K562 (cell line): ENCODE data around the gene CLCN2. TPM values are rescaled to one million over a fixed set of nuclear protein-coding genes. Genes with fewer than 3 reads are reported as not detected.

ENCODE experiments used
- ATAC-seq: fragments of 200-7000 bp; cut with Tn5 transposase; 3 replicates; pipeline ENCODE4 v1.9.1; 2020; ENCODE audit warnings: moderate library complexity
- BruUV-seq: library from RNA; stranded (reverse); fragments of 400-500 nt; replicated peaks from 2 replicates; lab custom pipeline; 2021; lab: Mats Ljungman, UMichigan
- CTCF ChIA-PET: fragments of 300-600 bp; formaldehyde crosslinking; extraction: SDS; loops from one replicate; lab custom pipeline; 2021; ENCODE audit warnings: low intra/inter-chr PET ratio; lab: Yijun Ruan, JAX
- POLR2A ChIA-PET: fragments of 300-600, 350-650 bp; sonication (Branson Sonifier 250); formaldehyde crosslinking; extraction: SDS; loops from one replicate; lab custom pipeline; 2021; ENCODE audit warnings: antibody characterized with exemption, inconsistent platforms; lab: Yijun Ruan, JAX
- DNase-seq, 4 experiments: peaks; one replicate each; pipeline versions ENCODE4 v3.0.0 to v3.0.0-alpha.2; 2011 to 2018; ENCODE audit warnings: low spot score in 3 of 4, mixed read lengths in 3 of 4; ENCODE audit errors: extremely low read depth in 1 of 4
- FAIRE-seq: peaks from 2 replicates; lab custom pipeline; 2011; peaks lifted over from hg19 to GRCh38; lab: Jason Lieb, UNC
- H2AFZ ChIP-seq: 2 replicates; pipeline ENCODE4 v1.6.0; 2011; ENCODE audit warnings: low read depth, low read length, control low read depth, inconsistent platforms
- H3K27ac ChIP-seq: fragments of 200-600 bp; 3 replicates; pipeline ENCODE4 v1.8.0; 2011; ENCODE audit warnings: low read depth, mild to moderate bottlenecking, control low read depth, inconsistent platforms, low read length, moderate library complexity, mixed read lengths; ENCODE audit errors: extremely low read depth
- H3K27me3 ChIP-seq, 2 experiments: fragments of 300-600 bp in 1 of 2; 2 replicates in 1 of 2; 3 replicates in 1 of 2; pipeline versions ENCODE4 v1.6.0 to v1.8.0; 2011; ENCODE audit warnings: inconsistent platforms in 2 of 2, low read length in 2 of 2, mild to moderate bottlenecking in 1 of 2, mixed read lengths in 1 of 2, moderate library complexity in 1 of 2; ENCODE audit not compliant: control insufficient read depth in 2 of 2, insufficient read depth in 2 of 2
- H3K36me3 ChIP-seq: fragments of 300-600 bp; 3 replicates; pipeline ENCODE4 v1.8.0; 2011; ENCODE audit warnings: mild to moderate bottlenecking, low read length, inconsistent platforms; ENCODE audit not compliant: control insufficient read depth, insufficient read depth
- H3K4me1 ChIP-seq, 2 experiments: fragments of 200-600 bp in 1 of 2; replicated peaks in 1 of 2; 2 replicates in 1 of 2; 3 replicates in 1 of 2; pipeline versions ENCODE4 v1.5.1 to v1.8.0; 2011; ENCODE audit warnings: inconsistent platforms in 2 of 2, low read length in 2 of 2, mild to moderate bottlenecking in 1 of 2, mixed read lengths in 1 of 2, moderate library complexity in 1 of 2; ENCODE audit not compliant: control insufficient read depth in 2 of 2, insufficient read depth in 2 of 2
- H3K4me2 ChIP-seq: 2 replicates; pipeline ENCODE4 v1.6.1; 2011; ENCODE audit warnings: low read length, control low read depth, inconsistent platforms, mixed read lengths; ENCODE audit not compliant: insufficient read depth
- H3K4me3 ChIP-seq: fragments of 200-600 bp; sonication (generic), shearing (Covaris generic); 2 replicates; pipeline ENCODE4 v1.5.1; 2016; ENCODE audit warnings: control low read depth, inconsistent platforms
- H3K79me2 ChIP-seq: fragments of 200-600 bp; 3 replicates; pipeline ENCODE4 v1.8.0; 2011; ENCODE audit warnings: low read length, inconsistent platforms; ENCODE audit not compliant: control insufficient read depth, insufficient read depth
- H3K9ac ChIP-seq, 2 experiments: 2 replicates each; pipeline versions ENCODE4 v1.6.0 to v1.6.1; 2011; ENCODE audit warnings: low read depth in 2 of 2, low read length in 2 of 2, control low read depth in 1 of 2, inconsistent platforms in 1 of 2, mild to moderate bottlenecking in 1 of 2, mixed read lengths in 1 of 2; ENCODE audit not compliant: insufficient read depth in 1 of 2
- H3K9me1 ChIP-seq: one replicate; pipeline ENCODE4 v1.6.0; 2011; ENCODE audit warnings: inconsistent platforms, mild to moderate bottlenecking, low read length, moderate library complexity; ENCODE audit not compliant: control insufficient read depth, insufficient read depth
- H3K9me3 ChIP-seq: replicated peaks from 2 replicates; pipeline ENCODE4 v1.5.1; 2011; ENCODE audit warnings: low read depth, low read length, inconsistent platforms; ENCODE audit not compliant: control insufficient read depth, insufficient read depth
- H4K20me1 ChIP-seq: replicated peaks from 2 replicates; pipeline ENCODE4 v1.6.1; 2011; ENCODE audit warnings: low read length, inconsistent platforms, mixed read lengths; ENCODE audit not compliant: control insufficient read depth, insufficient read depth
- CBFA2T3 ChIP-seq: fragments of 450-650 bp; IDR thresholded peaks from 2 replicates; pipeline ENCODE4 v1.6.1; 2017
- CBFB ChIP-seq: sonication (generic); formaldehyde crosslinking; IDR thresholded peaks from 2 replicates; pipeline ENCODE4 v1.4.0; 2020; ENCODE audit warnings: mild to moderate bottlenecking, missing genetic modification reagents
- COPS2 ChIP-seq: fragments of 450-650 bp; conservative IDR thresholded peaks from 2 replicates; pipeline ENCODE4 v1.6.1; 2016; ENCODE audit warnings: mild to moderate bottlenecking, moderate library complexity
- HDAC8 ChIP-seq: fragments of 450-650 bp; IDR thresholded peaks from 2 replicates; pipeline ENCODE4 v1.6.1; 2016; ENCODE audit warnings: mild to moderate bottlenecking, missing genetic modification characterization, moderate library complexity, missing compliant biosample characterization
- MAFK ChIP-seq: IDR thresholded peaks from 2 replicates; pipeline ENCODE4 v1.6.1; 2011; ENCODE audit warnings: low read length, improper control_type of control experiment
- POLR2G ChIP-seq: fragments of 200-400 bp; formaldehyde crosslinking; IDR thresholded peaks from 2 replicates; pipeline ENCODE4 v1.6.1; 2017; ENCODE audit warnings: low read depth, mild to moderate bottlenecking, antibody characterized with exemption, low read length, moderate library complexity
- RBFOX2 ChIP-seq: fragments of 200-400 bp; formaldehyde crosslinking; IDR thresholded peaks from 2 replicates; pipeline ENCODE4 v1.6.1; 2017; ENCODE audit warnings: low read depth, mild to moderate bottlenecking, low read length, moderate library complexity
- ZBTB33 ChIP-seq: sonication (generic); formaldehyde crosslinking; IDR thresholded peaks from 2 replicates; pipeline ENCODE4 v1.8.1; 2023; ENCODE audit warnings: mild to moderate bottlenecking, missing genetic modification reagents
- ZNF232 ChIP-seq: sonication (generic); formaldehyde crosslinking; IDR thresholded peaks from 2 replicates; pipeline ENCODE4 v1.8.0; 2022; ENCODE audit warnings: mild to moderate bottlenecking, missing genetic modification reagents
- ZNF766 ChIP-seq: fragments of 200-800 bp; sonication (Bioruptor generic); conservative IDR thresholded peaks from 2 replicates; pipeline ENCODE4 v1.6.1; 2016; ENCODE audit warnings: missing genetic modification characterization, missing compliant biosample characterization
- WGBS: fragments of 100-300 bp; shearing (Covaris generic); methylation state at CpG from one replicate; pipeline ENCODE4 v1.1.6; 2016; ENCODE audit warnings: low coverage, mixed read lengths; ENCODE audit not compliant: insufficient coverage; ENCODE audit errors: missing lambda C conversion rate; 5-methylcytosine and 5-hydroxymethylcytosine counted together
- in situ Hi-C: fragments of 300-500 bp; cut with MboI; formaldehyde crosslinking; loops from 4 replicates; pipeline ENCODE4 v1.15.0; 2018; ENCODE audit warnings: inconsistent platforms, mixed read lengths
- intact Hi-C: fragments of 100-400 bp; cut with micrococcal nuclease; formaldehyde crosslinking; loops from 2 replicates; pipeline ENCODE4 v1.14.2; 2022
- polyA plus RNA-seq, 8 experiments: library from polyadenylated mRNA; depleted of rRNA in 4 of 8; stranded (reverse) in 5 of 8; unstranded in 3 of 8; fragments of >200 nt; fragmentation: Nextera tagmentation in 2 of 8; fragmentation: Illumina TruSeq in 1 of 8; extraction: Ambion mirVana in 2 of 8; extraction: Trizol in 1 of 8; gene quantifications; 2 replicates each; pipeline versions ENCODE4 v1.2.1 to v1.2.3, GENCODE V29; 2011 to 2014; ENCODE audit warnings: inconsistent platforms in 1 of 8, missing spikeins in 1 of 8
- total RNA-seq, 7 experiments: library from RNA; depleted of rRNA in 6 of 7; stranded (reverse); fragments of >200 nt in 6 of 7; fragmentation: Illumina TruSeq in 2 of 7; extraction: Trizol in 2 of 7; gene quantifications; 2 replicates each; pipeline versions ENCODE4 v1.2.1 to v1.2.3, GENCODE V29; 2011 to 2021; ENCODE audit warnings: low replicate concordance in 1 of 7

CLCN2 gene
- total and polyA plus RNA-seq, 9 of the 15 experiments (the other 6 are each of a cell fraction or from before 2014, with no cell fraction given) = 0.10 to 14.0 (median 6.9) TPM

DNA sequence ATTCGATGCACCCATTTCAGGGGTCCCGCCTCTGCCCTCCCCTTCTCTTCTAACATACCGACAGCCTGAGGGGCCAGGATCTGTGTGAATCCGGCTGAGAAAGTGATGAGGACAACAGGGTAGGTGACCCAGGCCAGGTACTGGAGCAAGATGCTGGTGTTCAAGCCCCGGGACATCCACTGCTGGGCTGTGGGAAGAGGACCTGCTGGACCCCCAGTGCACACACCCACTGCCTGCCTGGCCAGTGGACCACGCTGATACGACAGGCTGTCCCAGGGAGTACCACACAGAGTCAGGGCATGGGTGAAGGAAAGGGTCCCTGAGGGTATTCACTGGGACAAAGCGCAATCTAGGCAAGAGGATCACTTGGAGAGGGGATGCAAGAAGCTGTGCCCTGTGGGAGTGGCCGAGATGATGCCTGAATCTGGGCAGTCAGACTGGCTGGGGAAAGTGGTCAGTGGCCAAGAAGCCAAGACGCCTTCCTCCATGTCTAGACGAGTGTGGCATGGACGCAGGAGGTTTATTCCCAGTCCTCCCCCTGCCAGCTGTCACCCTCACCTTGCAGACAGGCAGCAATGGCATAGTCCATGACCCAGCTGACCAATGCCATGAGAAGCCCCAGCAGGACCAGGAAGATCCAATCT, 3.2 kb downstream of the CLCN2 start:
- POLR2A ChIA-PET = interaction anchor here (1.7 kb wide), 1 partner anchor 10 kb away, joined by 9 read pairs; no protein-coding TSS in a partner anchor
- CTCF ChIA-PET = no interaction called here
- in situ Hi-C loops = no loop called here

GRCh38 chr3:184357248-184358123, 3.9 kb downstream of the CLCN2 start:
- ChIA-PET POLR2A (interaction anchor here (0.7 to 1.7 kb wide), 2 partner anchors 9 to 14 kb away, joined by 3 to 9 read pairs; no protein-coding TSS in a partner anchor), CTCF (no interaction called here)
- TF ChIP-seq ZBTB33 (CRISPR knock-in tag) (peak; percentile 62), CBFA2T3 (0 out of 2 replicates have a peak, but pooled peaks have one; percentile 9), RBFOX2 (0 out of 2 replicates have a peak, but pooled peaks have one; percentile 18), COPS2 (no peak), POLR2G (0 out of 2 replicates have a peak, but pooled peaks have one; percentile 17), CBFB (no peak), ZNF232 (CRISPR knock-in tag) (no peak)

More for the DNA sequence above, 3.2 kb downstream of the CLCN2 start:
- DNase-seq = no peak
- Histone ChIP-seq H3K27me3 (no peaks in the 10 kb centered on the region), H3K4me2 (no peak overlapping the region), H3K4me1 (peaks cover 21 to 77% of the 10 kb centered on the region in 2 experiments), H3K36me3 (peaks cover 54% of the 10 kb centered on the region; the same call in 2 of the 3 replicates)
- intact Hi-C loops = no loop called here
- TF ChIP-seq HDAC8 (tag) = no peak
- no peak for TF ChIP-seq ZNF766 (CRISPR knock-in tag)
- no peak for TF ChIP-seq MAFK
- TF ChIP-seq, all 486 proteins: peak for 0
- FAIRE-seq (no peak), ATAC-seq (no peak)
- Histone ChIP-seq H4K20me1 (no peaks in the 10 kb centered on the region), H3K79me2 (peaks cover 36% of the 10 kb centered on the region), H3K9ac (peak overlapping the region in 1 of 2 experiments; percentile 89; a peak in 2 of 4 replicates), H2AFZ (no peak overlapping the region), H3K4me3 (no peak overlapping the region), H3K27ac (no peak overlapping the region), H3K9me1 (peaks cover 5% of the 10 kb centered on the region), H3K9me3 (no peaks in the 10 kb centered on the region)
- 91% methylated on average over 11 of the region's 12 CpGs for WGBS
- no TSS peak for BruUV-seq

More at GRCh38 chr3:184357248-184358123, 3.9 kb downstream of the CLCN2 start:
- no TSS peak for BruUV-seq
- H3K4me3 ChIP-seq = no peak overlapping the region
- ATAC-seq (no peak), FAIRE-seq (no peak), DNase-seq (peak in 2 of 4 experiments; percentile 29 to 56)
- peaks cover 62% of the 10 kb centered on the region; the same call in 2 of the 3 replicates for H3K36me3 ChIP-seq
- peaks cover 30% of the 10 kb centered on the region for H3K79me2 ChIP-seq
- in situ Hi-C loops = no loop called here
- no peak overlapping the region for H3K27ac ChIP-seq
- H3K9ac ChIP-seq = peak overlapping the region in 1 of 2 experiments; percentile 85; a peak in 2 of 4 replicates
- H2AFZ ChIP-seq = no peak overlapping the region
- H3K27me3 ChIP-seq = no peaks in the 10 kb centered on the region
- H3K4me1 ChIP-seq = peaks cover 21 to 77% of the 10 kb centered on the region in 2 experiments
- H4K20me1 ChIP-seq = no peaks in the 10 kb centered on the region
- no peaks in the 10 kb centered on the region for H3K9me3 ChIP-seq
- whole genome bisulfite sequencing = 63% methylated on average over 19 of the region's 24 CpGs
- H3K4me2 ChIP-seq = no peak overlapping the region
- peaks cover 5% of the 10 kb centered on the region for H3K9me1 ChIP-seq
- intact Hi-C loops = no loop called here
